ENCODE data around the gene ZKSCAN4.

DNA sequence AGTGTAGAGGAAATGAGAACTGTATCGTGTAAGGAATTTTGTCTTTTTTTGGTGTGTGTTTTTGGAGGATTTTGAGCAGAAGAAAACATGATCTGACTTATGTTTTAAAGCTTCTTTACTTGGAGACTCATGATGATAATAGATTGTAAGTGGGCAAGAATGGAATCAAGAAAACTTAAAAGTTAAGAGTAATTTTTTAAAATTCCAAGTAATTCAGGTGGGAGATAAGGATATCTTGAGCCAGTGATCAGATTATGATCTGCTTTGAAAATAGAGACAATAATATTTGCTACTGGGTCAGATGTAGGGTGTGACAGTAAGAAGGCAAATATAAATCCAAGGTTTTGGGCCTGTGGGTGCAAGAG is 15.6 kb upstream of the ZKSCAN4 start:
- TF ChIP-seq, protein P1, sequence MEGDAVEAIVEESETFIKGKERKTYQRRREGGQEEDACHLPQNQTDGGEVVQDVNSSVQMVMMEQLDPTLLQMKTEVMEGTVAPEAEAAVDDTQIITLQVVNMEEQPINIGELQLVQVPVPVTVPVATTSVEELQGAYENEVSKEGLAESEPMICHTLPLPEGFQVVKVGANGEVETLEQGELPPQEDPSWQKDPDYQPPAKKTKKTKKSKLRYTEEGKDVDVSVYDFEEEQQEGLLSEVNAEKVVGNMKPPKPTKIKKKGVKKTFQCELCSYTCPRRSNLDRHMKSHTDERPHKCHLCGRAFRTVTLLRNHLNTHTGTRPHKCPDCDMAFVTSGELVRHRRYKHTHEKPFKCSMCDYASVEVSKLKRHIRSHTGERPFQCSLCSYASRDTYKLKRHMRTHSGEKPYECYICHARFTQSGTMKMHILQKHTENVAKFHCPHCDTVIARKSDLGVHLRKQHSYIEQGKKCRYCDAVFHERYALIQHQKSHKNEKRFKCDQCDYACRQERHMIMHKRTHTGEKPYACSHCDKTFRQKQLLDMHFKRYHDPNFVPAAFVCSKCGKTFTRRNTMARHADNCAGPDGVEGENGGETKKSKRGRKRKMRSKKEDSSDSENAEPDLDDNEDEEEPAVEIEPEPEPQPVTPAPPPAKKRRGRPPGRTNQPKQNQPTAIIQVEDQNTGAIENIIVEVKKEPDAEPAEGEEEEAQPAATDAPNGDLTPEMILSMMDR (IDR thresholded peaks at IDR 0.05), result no peak
- no peak for TF ChIP-seq ZFX (IDR thresholded peaks at IDR 0.05; ENCODE audit: borderline replicate concordance)

Measured in 22Rv1 (cell line).